ENCODE results near the gene PHPT1.

Gene PHPT1

DNA sequence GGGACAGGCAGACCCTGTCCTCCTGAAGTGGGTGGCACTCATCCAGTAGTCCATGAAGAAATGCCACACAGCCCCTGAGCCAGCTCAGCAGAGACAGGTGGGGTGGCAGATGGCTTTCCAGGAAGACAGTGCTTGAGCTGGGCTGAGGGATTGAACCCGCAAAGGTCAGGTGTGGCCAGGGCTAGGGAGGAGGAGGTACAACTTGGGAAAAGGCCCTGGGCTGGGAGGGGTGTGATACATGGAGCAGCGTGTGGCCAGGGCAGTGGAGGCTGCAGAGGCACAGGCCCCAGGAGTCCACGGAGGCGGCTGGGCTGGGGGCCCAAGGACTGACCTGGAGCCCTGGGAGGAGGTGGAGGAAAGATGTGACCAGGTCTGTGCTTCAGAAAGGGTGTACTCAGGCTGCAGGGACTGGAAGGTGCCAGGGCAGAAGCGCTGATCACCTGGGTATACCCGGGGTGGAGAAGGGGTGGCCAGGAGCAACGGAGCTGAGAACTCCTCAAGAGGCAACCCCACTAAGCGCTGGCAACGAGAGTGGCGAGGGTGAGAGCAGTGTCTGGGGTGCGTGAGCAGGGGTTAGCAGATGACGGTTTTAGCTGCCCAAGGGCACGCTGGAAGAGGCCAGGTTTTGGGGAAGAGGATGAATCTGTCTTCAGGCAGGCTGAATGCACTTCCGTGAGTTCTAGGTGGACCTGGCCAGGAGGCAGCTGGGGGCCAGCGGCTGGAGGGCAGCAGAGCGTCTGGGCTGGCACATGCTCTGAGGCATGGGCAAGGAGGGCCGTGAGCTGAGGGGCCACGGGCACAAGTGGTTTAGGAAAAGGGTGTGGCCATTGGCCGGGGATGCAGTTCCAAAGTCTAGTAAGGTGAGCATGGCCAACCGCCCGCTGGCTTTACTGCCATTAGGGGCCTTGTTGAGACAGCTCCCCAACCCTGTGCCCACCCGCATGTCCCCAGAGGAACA is 45.4 kb upstream of the PHPT1 start:
- Histone ChIP-seq H3K27ac (ENCODE audit: low read depth, low read length, poor library complexity, severe bottlenecking) (no peak overlapping the region), H3K36me3 (ENCODE audit: insufficient read depth, low read length) (peaks cover 14% of the 10 kb centered on the region), H3K9ac (ENCODE audit: low read length) (no peak overlapping the region), H4K20me1 (ENCODE audit: insufficient read depth, low read length) (no peaks in the 10 kb centered on the region), H3K4me2 (ENCODE audit: low read length) (no peak overlapping the region), H3K4me3 (ENCODE audit: low read depth, low read length, poor library complexity, severe bottlenecking) (no peak overlapping the region), H3K27me3 (ENCODE audit: insufficient read depth, low read length) (peaks cover 6% of the 10 kb centered on the region; the same call in 1 of the 2 replicates), H3F3A (ENCODE audit: insufficient read depth, low read length) (no peaks in the 10 kb centered on the region), H3K9me2 (ENCODE audit: low read depth, low read length) (no peaks in the 10 kb centered on the region), H3K4me1 (ENCODE audit: insufficient read depth, low read length, severe bottlenecking) (peaks cover 38% of the 10 kb centered on the region), H3K79me2 (ENCODE audit: insufficient read depth, low read length) (peaks cover 4% of the 10 kb centered on the region), H2AFZ (ENCODE audit: low read length) (no peak overlapping the region), H3K9me3 (ENCODE audit: low read length) (no peaks in the 10 kb centered on the region)
- no peak for TF ChIP-seq EZH2 (IDR thresholded peaks at IDR 0.05; ENCODE audit: borderline replicate concordance, low read length)
- TF ChIP-seq, protein P1, sequence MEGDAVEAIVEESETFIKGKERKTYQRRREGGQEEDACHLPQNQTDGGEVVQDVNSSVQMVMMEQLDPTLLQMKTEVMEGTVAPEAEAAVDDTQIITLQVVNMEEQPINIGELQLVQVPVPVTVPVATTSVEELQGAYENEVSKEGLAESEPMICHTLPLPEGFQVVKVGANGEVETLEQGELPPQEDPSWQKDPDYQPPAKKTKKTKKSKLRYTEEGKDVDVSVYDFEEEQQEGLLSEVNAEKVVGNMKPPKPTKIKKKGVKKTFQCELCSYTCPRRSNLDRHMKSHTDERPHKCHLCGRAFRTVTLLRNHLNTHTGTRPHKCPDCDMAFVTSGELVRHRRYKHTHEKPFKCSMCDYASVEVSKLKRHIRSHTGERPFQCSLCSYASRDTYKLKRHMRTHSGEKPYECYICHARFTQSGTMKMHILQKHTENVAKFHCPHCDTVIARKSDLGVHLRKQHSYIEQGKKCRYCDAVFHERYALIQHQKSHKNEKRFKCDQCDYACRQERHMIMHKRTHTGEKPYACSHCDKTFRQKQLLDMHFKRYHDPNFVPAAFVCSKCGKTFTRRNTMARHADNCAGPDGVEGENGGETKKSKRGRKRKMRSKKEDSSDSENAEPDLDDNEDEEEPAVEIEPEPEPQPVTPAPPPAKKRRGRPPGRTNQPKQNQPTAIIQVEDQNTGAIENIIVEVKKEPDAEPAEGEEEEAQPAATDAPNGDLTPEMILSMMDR (IDR thresholded peaks at IDR 0.05; ENCODE audit: low read length), result no peak

DNA sequence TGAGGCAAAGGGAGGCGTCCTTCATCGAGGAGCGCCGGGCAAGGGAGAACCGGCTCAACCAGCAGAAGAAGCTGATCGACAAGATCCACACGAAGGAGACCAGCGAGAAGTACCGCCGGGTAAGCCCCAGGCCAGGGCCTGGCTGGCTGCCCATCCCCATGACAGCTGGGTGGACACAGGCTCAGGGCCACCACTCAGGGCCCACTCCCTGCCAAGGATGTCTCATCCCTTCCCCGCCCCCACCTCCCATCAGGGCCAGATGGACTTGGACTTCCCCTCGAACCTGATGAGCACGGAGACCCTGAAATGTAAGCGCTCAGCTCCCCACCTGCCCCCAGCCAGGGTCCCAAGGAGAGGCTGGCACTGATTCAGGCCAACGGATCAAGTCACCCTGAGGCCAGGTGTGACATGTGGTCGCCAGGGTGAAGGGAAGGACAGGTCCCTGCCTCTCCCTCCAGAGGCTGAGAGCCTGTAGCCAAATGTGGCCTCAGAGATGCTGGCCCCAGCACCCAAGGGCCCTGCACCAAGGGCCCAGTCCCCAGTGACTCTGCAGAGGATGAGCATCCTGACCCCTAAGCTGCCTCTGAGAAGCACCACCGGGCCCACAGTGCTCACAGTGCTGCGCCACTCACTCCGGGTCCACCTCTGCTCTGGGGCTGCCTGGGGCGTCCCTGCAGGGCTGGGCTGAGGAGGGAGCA is 44.6 kb upstream of the PHPT1 start:
- Histone ChIP-seq H3K4me1 (ENCODE audit: insufficient read depth, low read length, severe bottlenecking) (peaks cover 42% of the 10 kb centered on the region), H3K4me2 (ENCODE audit: low read length) (no peak overlapping the region), H3K9me3 (ENCODE audit: low read length) (no peaks in the 10 kb centered on the region), H3K27me3 (ENCODE audit: insufficient read depth, low read length) (no peaks in the 10 kb centered on the region), H3F3A (ENCODE audit: insufficient read depth, low read length) (no peaks in the 10 kb centered on the region), H3K9ac (ENCODE audit: low read length) (no peak overlapping the region), H3K9me2 (ENCODE audit: low read depth, low read length) (no peaks in the 10 kb centered on the region), H4K20me1 (ENCODE audit: insufficient read depth, low read length) (no peaks in the 10 kb centered on the region), H2AFZ (ENCODE audit: low read length) (no peak overlapping the region), H3K36me3 (ENCODE audit: insufficient read depth, low read length) (peaks cover 21% of the 10 kb centered on the region), H3K4me3 (ENCODE audit: low read depth, low read length, poor library complexity, severe bottlenecking) (no peak overlapping the region), H3K27ac (ENCODE audit: low read depth, low read length, poor library complexity, severe bottlenecking) (no peak overlapping the region), H3K79me2 (ENCODE audit: insufficient read depth, low read length) (peaks cover 12% of the 10 kb centered on the region)
- TF ChIP-seq, protein P1 (IDR thresholded peaks at IDR 0.05; ENCODE audit: low read length), result no peak
- TF ChIP-seq EZH2 (IDR thresholded peaks at IDR 0.05; ENCODE audit: borderline replicate concordance, low read length), result no peak

DNA sequence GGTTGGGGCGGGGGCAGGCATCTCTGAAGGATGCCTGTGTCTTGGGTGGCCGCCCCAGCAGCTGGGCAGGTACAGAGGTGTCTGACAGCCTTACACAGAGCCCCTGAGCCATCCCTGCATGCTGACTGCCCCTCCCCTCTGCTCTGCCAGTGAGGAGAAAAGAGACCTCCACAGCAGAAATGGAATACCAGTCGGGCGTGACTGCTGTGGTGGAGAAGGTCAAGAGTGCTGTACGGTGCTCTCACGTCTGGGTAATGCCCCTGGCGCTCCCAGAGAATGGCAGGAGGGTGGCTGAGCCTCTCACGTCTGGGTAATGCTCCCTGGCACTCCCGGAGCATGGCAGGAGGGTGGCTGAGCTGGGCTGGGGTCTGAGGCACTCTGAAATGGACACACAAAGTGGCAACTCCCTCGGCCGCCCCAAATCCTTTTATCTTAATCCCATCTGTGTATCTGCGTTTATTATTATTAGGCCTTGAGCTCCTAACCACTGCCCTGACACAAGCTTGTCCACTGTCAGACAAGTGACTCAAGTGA is 43.9 kb upstream of the PHPT1 start:
- Histone ChIP-seq H3K9ac (ENCODE audit: low read length) (no peak overlapping the region), H3K9me3 (ENCODE audit: low read length) (no peaks in the 10 kb centered on the region)

More for the DNA sequence above, 43.9 kb upstream of the PHPT1 start:
- H3K27me3 ChIP-seq (ENCODE audit: insufficient read depth, low read length), result no peaks in the 10 kb centered on the region
- peaks cover 28% of the 10 kb centered on the region for H3K36me3 ChIP-seq (ENCODE audit: insufficient read depth, low read length)
- H2AFZ ChIP-seq (ENCODE audit: low read length), result no peak overlapping the region
- H4K20me1 ChIP-seq (ENCODE audit: insufficient read depth, low read length), result no peaks in the 10 kb centered on the region
- H3F3A ChIP-seq (ENCODE audit: insufficient read depth, low read length), result no peaks in the 10 kb centered on the region
- no peak overlapping the region for H3K4me3 ChIP-seq (ENCODE audit: low read depth, low read length, poor library complexity, severe bottlenecking)
- peaks cover 18% of the 10 kb centered on the region for H3K79me2 ChIP-seq (ENCODE audit: insufficient read depth, low read length)
- H3K4me2 ChIP-seq (ENCODE audit: low read length), result no peak overlapping the region
- TF ChIP-seq, protein P1 (IDR thresholded peaks at IDR 0.05; ENCODE audit: low read length), result no peak
- TF ChIP-seq EZH2 (IDR thresholded peaks at IDR 0.05; ENCODE audit: borderline replicate concordance, low read length), result no peak
- H3K9me2 ChIP-seq (ENCODE audit: low read depth, low read length), result no peaks in the 10 kb centered on the region
- H3K4me1 ChIP-seq (ENCODE audit: insufficient read depth, low read length, severe bottlenecking), result peaks cover 44% of the 10 kb centered on the region
- H3K27ac ChIP-seq (ENCODE audit: low read depth, low read length, poor library complexity, severe bottlenecking), result no peak overlapping the region
